HepG2 (cell line): ENCODE data around the gene CDR2L. TPM values are rescaled to one million over a fixed set of nuclear protein-coding genes. Genes with fewer than 3 reads are reported as not detected.

Source experiments
- ATF7-NPFF ChIP-seq: sonication (generic); formaldehyde crosslinking; IDR thresholded peaks from 2 replicates; pipeline ENCODE4 v1.8.1; 2023; ENCODE audit warnings: mild to moderate bottlenecking, low read depth, missing genetic modification reagents, moderate library complexity
- BCL6 ChIP-seq: IDR thresholded peaks from 2 replicates; pipeline ENCODE4 v1.6.1; 2016; ENCODE audit warnings: missing genetic modification reagents, missing compliant biosample characterization
- GABPA ChIP-seq, 2 experiments: IDR thresholded peaks; 2 replicates each; pipeline ENCODE4 v1.6.1; 2011 to 2016; ENCODE audit warnings: low read depth in 2 of 2, low read length in 1 of 2, missing biosample characterization in 1 of 2, missing genetic modification characterization in 1 of 2
- HDAC1 ChIP-seq: sonication (generic); formaldehyde crosslinking; IDR thresholded peaks from 2 replicates; pipeline ENCODE4 v1.5.1; 2020; ENCODE audit warnings: mild to moderate bottlenecking, missing genetic modification reagents
- MED1 ChIP-seq: sonication (generic); formaldehyde crosslinking; IDR thresholded peaks from 2 replicates; pipeline ENCODE4 v1.4.0; 2020; ENCODE audit warnings: missing genetic modification reagents
- REXO4 ChIP-seq: sonication (generic); formaldehyde crosslinking; IDR thresholded peaks from 2 replicates; pipeline ENCODE4 v1.8.0; 2022; ENCODE audit warnings: missing genetic modification reagents, mild to moderate bottlenecking, borderline replicate concordance
- RFX5 ChIP-seq: IDR thresholded peaks from 2 replicates; pipeline ENCODE4 v1.6.1; 2011; ENCODE audit warnings: low read depth, low read length, improper control_type of control experiment
- SATB2 ChIP-seq: sonication (generic); formaldehyde crosslinking; IDR thresholded peaks from 2 replicates; pipeline ENCODE4 v1.5.0; 2020; ENCODE audit warnings: missing genetic modification reagents
- SPEN ChIP-seq: sonication (generic); formaldehyde crosslinking; IDR thresholded peaks from 2 replicates; pipeline ENCODE4 v1.5.1; 2020; ENCODE audit warnings: low read depth, mild to moderate bottlenecking, missing genetic modification reagents
- ZEB1 ChIP-seq: IDR thresholded peaks from 2 replicates; pipeline ENCODE4 v1.6.1; 2012; ENCODE audit warnings: mild to moderate bottlenecking, low read depth, inconsistent platforms; ENCODE audit not compliant: insufficient replicate concordance
- ZFP36 ChIP-seq: fragments of 150-350 bp; IDR thresholded peaks from 2 replicates; pipeline ENCODE4 v1.6.1; 2018; ENCODE audit warnings: borderline replicate concordance, low read length, low read depth; ENCODE audit not compliant: partially characterized antibody
- ZFP37 ChIP-seq: sonication (generic); formaldehyde crosslinking; IDR thresholded peaks from 2 replicates; pipeline ENCODE4 v1.4.0; 2020; ENCODE audit warnings: missing genetic modification reagents, borderline replicate concordance
- ZNF20 ChIP-seq: sonication (generic); formaldehyde crosslinking; IDR thresholded peaks from 2 replicates; pipeline ENCODE4 v1.4.0; 2020; ENCODE audit warnings: mild to moderate bottlenecking, moderate library complexity, missing genetic modification reagents
- ZNF205 ChIP-seq: IDR thresholded peaks from 2 replicates; pipeline ENCODE4 v1.6.1; 2018; ENCODE audit warnings: missing biosample characterization, missing genetic modification reagents
- ZNF530 ChIP-seq: sonication (generic); formaldehyde crosslinking; IDR thresholded peaks from 2 replicates; pipeline ENCODE4 v1.5.0; 2020; ENCODE audit warnings: low read depth, mild to moderate bottlenecking, missing genetic modification reagents
- ZNF670 ChIP-seq: sonication (generic); formaldehyde crosslinking; IDR thresholded peaks from 2 replicates; pipeline ENCODE4 v1.8.0; 2022; ENCODE audit warnings: mild to moderate bottlenecking, missing genetic modification reagents, borderline replicate concordance
- polyA plus RNA-seq, 8 experiments: library from polyadenylated mRNA; depleted of rRNA in 3 of 8; stranded (reverse) in 7 of 8; unstranded in 1 of 8; fragments of >200 nt; fragmentation: Illumina TruSeq in 4 of 8; extraction: Trizol in 4 of 8; gene quantifications; 2 replicates each; pipeline versions ENCODE4 v1.2.1 to v1.2.3, GENCODE V29; 2011 to 2016; ENCODE audit warnings: low read depth in 4 of 8, missing spikeins in 1 of 8, mixed read lengths in 1 of 8; ENCODE audit not compliant: insufficient read depth in 1 of 8
- total RNA-seq, 5 experiments: library from RNA; depleted of rRNA; stranded (reverse); fragments of >200 nt; fragmentation: Illumina TruSeq; extraction: Trizol; gene quantifications; 2 replicates each; pipeline ENCODE4 v1.2.3, GENCODE V29; 2016; ENCODE audit warnings: low read depth in 1 of 5
- TF ChIP-seq, protein P1 (sequence below): sonication (generic); formaldehyde crosslinking; IDR thresholded peaks from 2 replicates; pipeline ENCODE4 v1.4.0; 2020; ENCODE audit warnings: mild to moderate bottlenecking, low read depth, missing genetic modification reagents
- TF ChIP-seq, protein P2 (sequence below): sonication (generic); formaldehyde crosslinking; IDR thresholded peaks from 2 replicates; pipeline ENCODE4 v1.4.0; 2020; ENCODE audit warnings: mild to moderate bottlenecking, low read depth, missing genetic modification reagents
- TF ChIP-seq, protein P3 (sequence below): sonication (generic); formaldehyde crosslinking; IDR thresholded peaks from 2 replicates; pipeline ENCODE4 v1.5.0; 2020; ENCODE audit warnings: mild to moderate bottlenecking, missing genetic modification reagents
- TF ChIP-seq, protein P4 (sequence below): sonication (generic); formaldehyde crosslinking; IDR thresholded peaks from 2 replicates; pipeline ENCODE4 v1.5.0; 2020; ENCODE audit warnings: missing genetic modification reagents, mild to moderate bottlenecking, borderline replicate concordance
- TF ChIP-seq, protein P5 (sequence below): sonication (generic); formaldehyde crosslinking; conservative IDR thresholded peaks from 2 replicates; pipeline ENCODE4 v1.8.0; 2022; ENCODE audit warnings: low read depth, missing genetic modification reagents
- TF ChIP-seq, protein P6 (sequence below): sonication (generic); formaldehyde crosslinking; conservative IDR thresholded peaks from 2 replicates; pipeline ENCODE4 v1.5.0; 2020; ENCODE audit warnings: missing genetic modification reagents

The CDR2L gene
- total and polyA plus RNA-seq, 2 of the 13 experiments (the other 11 are each of a cell fraction or from before 2014, with no cell fraction given) = 1.9 to 2.1 TPM

DNA sequence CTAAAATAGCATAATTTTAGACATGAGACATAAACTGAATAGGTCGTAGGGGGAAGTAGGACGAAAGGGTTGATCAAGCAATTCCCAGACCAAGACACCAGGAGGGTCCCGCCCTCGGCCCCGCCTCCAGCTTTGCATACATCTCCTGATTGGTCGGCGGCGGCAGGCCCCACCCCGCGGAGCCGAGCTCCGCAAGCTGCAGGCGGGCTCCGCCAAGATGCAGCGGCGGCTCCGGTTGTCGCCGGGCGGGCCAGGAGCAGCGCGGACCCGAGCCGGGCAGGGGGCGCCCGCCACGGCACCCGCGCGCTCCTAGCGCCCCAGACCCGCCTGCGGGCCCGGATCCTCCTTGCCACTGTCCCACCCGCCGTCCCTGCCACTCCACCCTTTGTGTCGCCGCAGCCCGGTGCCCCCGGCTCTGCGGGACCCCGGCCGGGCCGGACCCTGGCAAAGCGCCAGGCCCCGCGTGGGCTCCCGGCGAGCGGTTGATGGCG is at the start of gene CDR2L (continued):
- TF ChIP-seq, protein P1, sequence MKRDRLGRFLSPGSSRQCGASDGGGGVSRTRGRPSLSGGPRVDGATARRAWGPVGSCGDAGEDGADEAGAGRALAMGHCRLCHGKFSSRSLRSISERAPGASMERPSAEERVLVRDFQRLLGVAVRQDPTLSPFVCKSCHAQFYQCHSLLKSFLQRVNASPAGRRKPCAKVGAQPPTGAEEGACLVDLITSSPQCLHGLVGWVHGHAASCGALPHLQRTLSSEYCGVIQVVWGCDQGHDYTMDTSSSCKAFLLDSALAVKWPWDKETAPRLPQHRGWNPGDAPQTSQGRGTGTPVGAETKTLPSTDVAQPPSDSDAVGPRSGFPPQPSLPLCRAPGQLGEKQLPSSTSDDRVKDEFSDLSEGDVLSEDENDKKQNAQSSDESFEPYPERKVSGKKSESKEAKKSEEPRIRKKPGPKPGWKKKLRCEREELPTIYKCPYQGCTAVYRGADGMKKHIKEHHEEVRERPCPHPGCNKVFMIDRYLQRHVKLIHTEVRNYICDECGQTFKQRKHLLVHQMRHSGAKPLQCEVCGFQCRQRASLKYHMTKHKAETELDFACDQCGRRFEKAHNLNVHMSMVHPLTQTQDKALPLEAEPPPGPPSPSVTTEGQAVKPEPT (CRISPR knock-in tag) = no peak
- no peak for TF ChIP-seq ZEB1
- no peak for TF ChIP-seq ZNF670 (CRISPR knock-in tag)
- no peak for TF ChIP-seq SATB2
- TF ChIP-seq, protein P2, sequence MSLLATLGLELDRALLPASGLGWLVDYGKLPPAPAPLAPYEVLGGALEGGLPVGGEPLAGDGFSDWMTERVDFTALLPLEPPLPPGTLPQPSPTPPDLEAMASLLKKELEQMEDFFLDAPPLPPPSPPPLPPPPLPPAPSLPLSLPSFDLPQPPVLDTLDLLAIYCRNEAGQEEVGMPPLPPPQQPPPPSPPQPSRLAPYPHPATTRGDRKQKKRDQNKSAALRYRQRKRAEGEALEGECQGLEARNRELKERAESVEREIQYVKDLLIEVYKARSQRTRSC = no peak
- TF ChIP-seq ZNF530 = no peak
- no peak for TF ChIP-seq ZFP37 (CRISPR knock-in tag)
- no peak for TF ChIP-seq HDAC1 (CRISPR knock-in tag)
- no peak for TF ChIP-seq MED1 (CRISPR knock-in tag)
- no peak for TF ChIP-seq RFX5
- TF ChIP-seq, protein P3, sequence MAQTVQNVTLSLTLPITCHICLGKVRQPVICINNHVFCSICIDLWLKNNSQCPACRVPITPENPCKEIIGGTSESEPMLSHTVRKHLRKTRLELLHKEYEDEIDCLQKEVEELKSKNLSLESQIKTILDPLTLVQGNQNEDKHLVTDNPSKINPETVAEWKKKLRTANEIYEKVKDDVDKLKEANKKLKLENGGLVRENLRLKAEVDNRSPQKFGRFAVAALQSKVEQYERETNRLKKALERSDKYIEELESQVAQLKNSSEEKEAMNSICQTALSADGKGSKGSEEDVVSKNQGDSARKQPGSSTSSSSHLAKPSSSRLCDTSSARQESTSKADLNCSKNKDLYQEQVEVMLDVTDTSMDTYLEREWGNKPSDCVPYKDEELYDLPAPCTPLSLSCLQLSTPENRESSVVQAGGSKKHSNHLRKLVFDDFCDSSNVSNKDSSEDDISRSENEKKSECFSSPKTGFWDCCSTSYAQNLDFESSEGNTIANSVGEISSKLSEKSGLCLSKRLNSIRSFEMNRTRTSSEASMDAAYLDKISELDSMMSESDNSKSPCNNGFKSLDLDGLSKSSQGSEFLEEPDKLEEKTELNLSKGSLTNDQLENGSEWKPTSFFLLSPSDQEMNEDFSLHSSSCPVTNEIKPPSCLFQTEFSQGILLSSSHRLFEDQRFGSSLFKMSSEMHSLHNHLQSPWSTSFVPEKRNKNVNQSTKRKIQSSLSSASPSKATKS (CRISPR knock-in tag) = no peak
- TF ChIP-seq, protein P4, sequence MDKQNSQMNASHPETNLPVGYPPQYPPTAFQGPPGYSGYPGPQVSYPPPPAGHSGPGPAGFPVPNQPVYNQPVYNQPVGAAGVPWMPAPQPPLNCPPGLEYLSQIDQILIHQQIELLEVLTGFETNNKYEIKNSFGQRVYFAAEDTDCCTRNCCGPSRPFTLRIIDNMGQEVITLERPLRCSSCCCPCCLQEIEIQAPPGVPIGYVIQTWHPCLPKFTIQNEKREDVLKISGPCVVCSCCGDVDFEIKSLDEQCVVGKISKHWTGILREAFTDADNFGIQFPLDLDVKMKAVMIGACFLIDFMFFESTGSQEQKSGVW (CRISPR knock-in tag) = no peak
- TF ChIP-seq ZFP36 = no peak
- TF ChIP-seq SPEN (CRISPR knock-in tag) = 0 out of 2 replicates have a peak, but pooled peaks have one; percentile 9
- TF ChIP-seq GABPA (IDR thresholded peaks at IDR 0.05; ENCODE audit: low read depth, low read length) = no peak
- TF ChIP-seq GABPA (CRISPR knock-in tag; IDR thresholded peaks at IDR 0.05; ENCODE audit: low read depth) = no peak
- TF ChIP-seq ATF7-NPFF = no peak
- no peak for TF ChIP-seq BCL6 (CRISPR knock-in tag)
- TF ChIP-seq ZNF205 (CRISPR knock-in tag) = no peak
- no peak for TF ChIP-seq REXO4 (CRISPR knock-in tag)
- TF ChIP-seq ZNF20 (CRISPR knock-in tag) = no peak
- TF ChIP-seq, protein P5, sequence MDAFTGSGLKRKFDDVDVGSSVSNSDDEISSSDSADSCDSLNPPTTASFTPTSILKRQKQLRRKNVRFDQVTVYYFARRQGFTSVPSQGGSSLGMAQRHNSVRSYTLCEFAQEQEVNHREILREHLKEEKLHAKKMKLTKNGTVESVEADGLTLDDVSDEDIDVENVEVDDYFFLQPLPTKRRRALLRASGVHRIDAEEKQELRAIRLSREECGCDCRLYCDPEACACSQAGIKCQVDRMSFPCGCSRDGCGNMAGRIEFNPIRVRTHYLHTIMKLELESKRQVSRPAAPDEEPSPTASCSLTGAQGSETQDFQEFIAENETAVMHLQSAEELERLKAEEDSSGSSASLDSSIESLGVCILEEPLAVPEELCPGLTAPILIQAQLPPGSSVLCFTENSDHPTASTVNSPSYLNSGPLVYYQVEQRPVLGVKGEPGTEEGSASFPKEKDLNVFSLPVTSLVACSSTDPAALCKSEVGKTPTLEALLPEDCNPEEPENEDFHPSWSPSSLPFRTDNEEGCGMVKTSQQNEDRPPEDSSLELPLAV (CRISPR knock-in tag) = no peak
- TF ChIP-seq, protein P6, sequence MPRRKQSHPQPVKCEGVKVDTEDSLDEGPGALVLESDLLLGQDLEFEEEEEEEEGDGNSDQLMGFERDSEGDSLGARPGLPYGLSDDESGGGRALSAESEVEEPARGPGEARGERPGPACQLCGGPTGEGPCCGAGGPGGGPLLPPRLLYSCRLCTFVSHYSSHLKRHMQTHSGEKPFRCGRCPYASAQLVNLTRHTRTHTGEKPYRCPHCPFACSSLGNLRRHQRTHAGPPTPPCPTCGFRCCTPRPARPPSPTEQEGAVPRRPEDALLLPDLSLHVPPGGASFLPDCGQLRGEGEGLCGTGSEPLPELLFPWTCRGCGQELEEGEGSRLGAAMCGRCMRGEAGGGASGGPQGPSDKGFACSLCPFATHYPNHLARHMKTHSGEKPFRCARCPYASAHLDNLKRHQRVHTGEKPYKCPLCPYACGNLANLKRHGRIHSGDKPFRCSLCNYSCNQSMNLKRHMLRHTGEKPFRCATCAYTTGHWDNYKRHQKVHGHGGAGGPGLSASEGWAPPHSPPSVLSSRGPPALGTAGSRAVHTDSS (CRISPR knock-in tag) = no peak
